Endothelial cell of umbilical vein (primary cell): ENCODE measurements around the gene MYLK2. TPM values are rescaled to one million over a fixed set of nuclear protein-coding genes. Genes with fewer than 3 reads are reported as not detected.
A peak's percentile ranks its signal among the peaks of the same experiment; 100 is the strongest.

ENCODE experiments used
- BruUV-seq: library from RNA; stranded (reverse); fragments of 400-500 nt; replicated peaks from 2 replicates; lab custom pipeline; 2021; lab: Mats Ljungman, UMichigan
- CTCF ChIA-PET: fragments of 300-600, 350-600 bp; sonication (Branson Sonifier 250); formaldehyde crosslinking; loops from one replicate; lab custom pipeline; 2021; ENCODE audit warnings: antibody characterized with exemption, inconsistent platforms; lab: Charles Lee
- POLR2A ChIA-PET: fragments of 300-600, 350-600 bp; sonication (Branson Sonifier 250); formaldehyde crosslinking; loops from one replicate; lab custom pipeline; 2021; ENCODE audit warnings: antibody characterized with exemption, inconsistent platforms; lab: Charles Lee
- DNase-seq: peaks from one replicate; pipeline ENCODE4 v3.0.0-alpha.2; 2011; ENCODE audit warnings: low read depth, low spot score
- FAIRE-seq: peaks from 2 replicates; lab custom pipeline; 2011; peaks lifted over from hg19 to GRCh38; lab: Jason Lieb, UNC
- H2AFZ ChIP-seq: 2 replicates; pipeline ENCODE4 v1.6.0; 2012; ENCODE audit warnings: low read depth, low read length, control low read depth, inconsistent platforms
- H3K27ac ChIP-seq: 2 replicates; pipeline ENCODE4 v1.5.1; 2011; ENCODE audit warnings: low read depth, mild to moderate bottlenecking, control low read depth, low read length, moderate library complexity; ENCODE audit not compliant: insufficient read depth
- H3K27me3 ChIP-seq, 2 experiments: 2 replicates each; pipeline versions ENCODE4 v1.6.0 to v1.6.1; 2011; ENCODE audit warnings: low read length in 2 of 2, mixed read lengths in 1 of 2; ENCODE audit not compliant: control insufficient read depth in 2 of 2, insufficient read depth in 2 of 2
- H3K36me3 ChIP-seq, 2 experiments: 2 replicates in 1 of 2; 3 replicates in 1 of 2; pipeline ENCODE4 v1.5.1; 2011; ENCODE audit warnings: low read length in 2 of 2, mild to moderate bottlenecking in 1 of 2, moderate library complexity in 1 of 2; ENCODE audit not compliant: control insufficient read depth in 2 of 2, insufficient read depth in 2 of 2; ENCODE audit errors: extremely low read depth in 1 of 2
- H3K4me1 ChIP-seq: 3 replicates; pipeline ENCODE4 v1.5.1; 2011; ENCODE audit warnings: mild to moderate bottlenecking, low read length; ENCODE audit not compliant: control insufficient read depth, insufficient read depth; ENCODE audit errors: extremely low read depth
- H3K4me2 ChIP-seq: 2 replicates; pipeline ENCODE4 v1.6.1; 2011; ENCODE audit warnings: low read length, control low read depth, mixed read lengths; ENCODE audit not compliant: insufficient read depth
- H3K4me3 ChIP-seq, 3 experiments: fragments of 200-600 bp in 1 of 3; sonication (generic), shearing (Covaris generic) in 1 of 3; replicated peaks in 1 of 3; 2 replicates each; pipeline ENCODE4 v1.5.1; 2011 to 2016; ENCODE audit warnings: control low read depth in 3 of 3, low read length in 3 of 3, mild to moderate bottlenecking in 2 of 3, inconsistent platforms in 1 of 3, low read depth in 1 of 3, moderate library complexity in 1 of 3; ENCODE audit not compliant: insufficient read depth in 1 of 3
- H3K79me2 ChIP-seq: 2 replicates; pipeline ENCODE4 v1.6.0; 2012; ENCODE audit warnings: low read length, inconsistent platforms; ENCODE audit not compliant: control insufficient read depth, insufficient read depth
- H3K9ac ChIP-seq: replicated peaks from 2 replicates; pipeline ENCODE3; 2011; ENCODE audit warnings: low read length, control low read depth; ENCODE audit not compliant: insufficient read depth; ENCODE audit errors: extremely low read depth
- H3K9me1 ChIP-seq: replicated peaks from 3 replicates; pipeline ENCODE4 v1.6.0; 2011; ENCODE audit warnings: mild to moderate bottlenecking, low read length; ENCODE audit not compliant: control insufficient read depth, insufficient read depth; ENCODE audit errors: extremely low read depth
- H3K9me3 ChIP-seq: replicated peaks from 2 replicates; pipeline ENCODE4 v1.5.1; 2012; ENCODE audit warnings: low read length, inconsistent platforms; ENCODE audit not compliant: control insufficient read depth, insufficient read depth
- H4K20me1 ChIP-seq: replicated peaks from 2 replicates; pipeline ENCODE3; 2011; ENCODE audit warnings: mild to moderate bottlenecking, low read length; ENCODE audit not compliant: control insufficient read depth, insufficient read depth; ENCODE audit errors: extremely low read depth
- EZH2 ChIP-seq: IDR thresholded peaks from 2 replicates; pipeline ENCODE4 v1.6.1; 2012; ENCODE audit warnings: borderline replicate concordance, low read depth, mild to moderate bottlenecking, moderate library complexity, low read length, inconsistent platforms; ENCODE audit not compliant: severe bottlenecking
- FOS ChIP-seq: IDR thresholded peaks from 2 replicates; pipeline ENCODE4 v1.6.1; 2011; ENCODE audit warnings: mild to moderate bottlenecking, low read length, moderate library complexity, borderline replicate concordance; ENCODE audit not compliant: insufficient read depth
- GATA2 ChIP-seq: IDR thresholded peaks from 2 replicates; pipeline ENCODE4 v1.7.0; 2011; ENCODE audit warnings: low read depth, mild to moderate bottlenecking, moderate library complexity, mixed read lengths, low read length; ENCODE audit not compliant: insufficient read length, insufficient read depth
- JUN ChIP-seq: IDR thresholded peaks from 2 replicates; pipeline ENCODE4 v1.6.1; 2011; ENCODE audit warnings: borderline replicate concordance, low read depth; ENCODE audit not compliant: insufficient read length, insufficient read depth
- MAX ChIP-seq: IDR thresholded peaks from 2 replicates; pipeline ENCODE4 v1.6.1; 2011; ENCODE audit not compliant: insufficient read depth, insufficient read length
- MYC ChIP-seq: IDR thresholded peaks from one replicate; pipeline ENCODE4 v1.6.1; 2011; ENCODE audit warnings: mild to moderate bottlenecking, low read depth, low read length
- POLR2A ChIP-seq: IDR thresholded peaks from 2 replicates; pipeline ENCODE4 v1.6.1; 2012; ENCODE audit warnings: low read depth, mild to moderate bottlenecking, control low read depth, low read length
- POLR2AphosphoS5 ChIP-seq: IDR thresholded peaks from 2 replicates; pipeline ENCODE4 v1.6.1; 2012; ENCODE audit warnings: low read depth, mild to moderate bottlenecking, control low read depth, low read length, moderate library complexity; ENCODE audit not compliant: insufficient read depth
- dilution Hi-C: fragments of 300-500 bp; cut with MboI; formaldehyde crosslinking; loops from one replicate; pipeline ENCODE4 v1.15.0; 2019; ENCODE audit warnings: low sequenced_read_pairs; ENCODE audit not compliant: extremely low pct_ligation_motif_present
- intact Hi-C: fragments of 100-400 bp; cut with micrococcal nuclease; formaldehyde crosslinking; loops from one replicate; pipeline ENCODE4 v1.10.0; 2022
- polyA plus RNA-seq, 4 experiments: library from polyadenylated mRNA; depleted of rRNA in 3 of 4; stranded (reverse) in 3 of 4; unstranded in 1 of 4; fragments of >200 nt; gene quantifications; 2 replicates each; pipeline versions ENCODE4 v1.2.1 to v1.2.3, GENCODE V29; 2011 to 2012; ENCODE audit warnings: missing spikeins in 1 of 4
- total RNA-seq: library from RNA; stranded (reverse); gene quantifications from 2 replicates; pipeline ENCODE4 v1.2.3, GENCODE V29; 2021
- TF ChIP-seq, protein P1 (sequence below), 2 donors: IDR thresholded peaks; 1 replicate in 1 of 2; 2 replicates in 1 of 2; pipeline ENCODE4 v1.5.1; 2011; ENCODE audit warnings: low read length in 2 of 2, mild to moderate bottlenecking in 2 of 2, moderate library complexity in 2 of 2, control low read depth in 1 of 2, inconsistent platforms in 1 of 2, low read depth in 1 of 2; ENCODE audit not compliant: insufficient read depth in 1 of 2; ENCODE audit errors: extremely low read depth in 1 of 2

Gene MYLK2
- total and polyA plus RNA-seq, 2 donors (not counting 3 experiments of a cell fraction or from before 2014, with no cell fraction given) = 2.6 to 2.7 TPM

GRCh38 chr20:31836853-31837608, 17.9 kb downstream of the MYLK2 start:
- peaks cover 43% of the 10 kb centered on the region for H3K4me1 ChIP-seq

More at GRCh38 chr20:31836853-31837608, 17.9 kb downstream of the MYLK2 start:
- Histone ChIP-seq H3K36me3 (no peaks in the 10 kb centered on the region), H4K20me1 (no peaks in the 10 kb centered on the region), H3K27ac (peak overlapping the region; percentile 57), H2AFZ (no peak overlapping the region), H3K9me3 (no peaks in the 10 kb centered on the region), H3K9me1 (no peaks in the 10 kb centered on the region), H3K4me2 (no peak overlapping the region), H3K79me2 (no peaks in the 10 kb centered on the region), H3K9ac (no peak overlapping the region), H3K4me3 (no peak overlapping the region), H3K27me3 (no peaks in the 10 kb centered on the region)
- DNase-seq (no peak), FAIRE-seq (no peak)
- ChIA-PET CTCF (interaction anchor here (1.2 to 25.3 kb wide), 3 partner anchors 13 to 115 kb away, joined by 3 to 619 read pairs (median 82); partner anchors contain the start of genes FOXS1 and PDRG1), POLR2A (no interaction called here)
- dilution Hi-C loops = no loop called here
- no TSS peak for BruUV-seq
- intact Hi-C loops = no loop called here
- TF ChIP-seq POLR2AphosphoS5 = no peak
- no peak for TF ChIP-seq EZH2
- TF ChIP-seq, protein P1, sequence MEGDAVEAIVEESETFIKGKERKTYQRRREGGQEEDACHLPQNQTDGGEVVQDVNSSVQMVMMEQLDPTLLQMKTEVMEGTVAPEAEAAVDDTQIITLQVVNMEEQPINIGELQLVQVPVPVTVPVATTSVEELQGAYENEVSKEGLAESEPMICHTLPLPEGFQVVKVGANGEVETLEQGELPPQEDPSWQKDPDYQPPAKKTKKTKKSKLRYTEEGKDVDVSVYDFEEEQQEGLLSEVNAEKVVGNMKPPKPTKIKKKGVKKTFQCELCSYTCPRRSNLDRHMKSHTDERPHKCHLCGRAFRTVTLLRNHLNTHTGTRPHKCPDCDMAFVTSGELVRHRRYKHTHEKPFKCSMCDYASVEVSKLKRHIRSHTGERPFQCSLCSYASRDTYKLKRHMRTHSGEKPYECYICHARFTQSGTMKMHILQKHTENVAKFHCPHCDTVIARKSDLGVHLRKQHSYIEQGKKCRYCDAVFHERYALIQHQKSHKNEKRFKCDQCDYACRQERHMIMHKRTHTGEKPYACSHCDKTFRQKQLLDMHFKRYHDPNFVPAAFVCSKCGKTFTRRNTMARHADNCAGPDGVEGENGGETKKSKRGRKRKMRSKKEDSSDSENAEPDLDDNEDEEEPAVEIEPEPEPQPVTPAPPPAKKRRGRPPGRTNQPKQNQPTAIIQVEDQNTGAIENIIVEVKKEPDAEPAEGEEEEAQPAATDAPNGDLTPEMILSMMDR (IDR thresholded peaks at IDR 0.05; ENCODE audit: extremely low read depth in 1 of 2, insufficient read depth in 1 of 2, low read depth in 1 of 2, low read length in 2 of 2) = no peak
- TF ChIP-seq JUN = no peak
- TF ChIP-seq FOS = no peak
- TF ChIP-seq MAX = no peak
- no peak for TF ChIP-seq POLR2A
- TF ChIP-seq MYC = no peak
- no peak for TF ChIP-seq GATA2
